Superior temporal gyrus (tissue), 1 donor: ENCODE results near the gene PDZD2.

Experiments
- DNase-seq: peaks from one replicate; pipeline ENCODE4 v3.0.0-alpha.2; 2016; ENCODE audit errors: extremely low spot score

Gene PDZD2

GRCh38 chr5:31823472-31823871, 184.5 kb downstream of the PDZD2 start:
- no peak for DNase-seq

- peak; percentile 37 for DNase-seq
Observed at GRCh38 chr5:31824869-31825517, 186.1 kb downstream of the PDZD2 start.

- DNase-seq = peak; percentile 91
Observed at GRCh38 chr5:31825518-31826068, 186.7 kb downstream of the PDZD2 start.

- no peak for DNase-seq
Observed at GRCh38 chr5:31827867-31828266, 188.9 kb downstream of the PDZD2 start.

- DNase-seq = no peak
Observed at GRCh38 chr5:31832966-31833365, 194.0 kb downstream of the PDZD2 start.

GRCh38 chr5:31833710-31834109, 194.8 kb downstream of the PDZD2 start:
- peak; percentile 2 for DNase-seq

GRCh38 chr5:31844622-31845345, 205.9 kb downstream of the PDZD2 start:
- DNase-seq = peak; percentile 2

- DNase-seq = peak; percentile 1
Observed at GRCh38 chr5:31845361-31845760, 206.4 kb downstream of the PDZD2 start.

- no peak for DNase-seq
Observed at GRCh38 chr5:31846934-31847333, 208.0 kb downstream of the PDZD2 start.

- DNase-seq = peak; percentile 44
Observed at GRCh38 chr5:31847354-31847753, 208.4 kb downstream of the PDZD2 start.

GRCh38 chr5:31850981-31851689, 212.2 kb downstream of the PDZD2 start:
- DNase-seq = no peak

GRCh38 chr5:31853398-31854135, 214.6 kb downstream of the PDZD2 start:
- no peak for DNase-seq

GRCh38 chr5:31854181-31855133, 215.5 kb downstream of the PDZD2 start:
- no peak for DNase-seq

- peak; percentile 69 for DNase-seq
Observed at GRCh38 chr5:31855134-31856040, 216.5 kb downstream of the PDZD2 start.

- no peak for DNase-seq
Observed at GRCh38 chr5:31859096-31859495, 220.2 kb downstream of the PDZD2 start.

GRCh38 chr5:31860278-31860677, 221.3 kb downstream of the PDZD2 start:
- DNase-seq = no peak

- DNase-seq = no peak
Observed at GRCh38 chr5:31860726-31861433, 221.9 kb downstream of the PDZD2 start.

GRCh38 chr5:31861601-31862000, 222.7 kb downstream of the PDZD2 start:
- DNase-seq = no peak

- no peak for DNase-seq
Observed at GRCh38 chr5:31863991-31864411, 225.1 kb downstream of the PDZD2 start.
